NCI-H446 (cell line): Measurements from ENCODE around the gene COL9A3.
A peak's percentile ranks its signal among the peaks of the same experiment; 100 is the strongest.

Source experiments
- DNase-seq, 2 experiments: peaks; one replicate each; lab custom pipeline; 2025; lab: John Stamatoyannopoulos, UW

COL9A3 gene

GRCh38 chr20:62856931-62857619 lies 40.2 kb downstream of the COL9A3 start:
- no peak for DNase-seq

DNA sequence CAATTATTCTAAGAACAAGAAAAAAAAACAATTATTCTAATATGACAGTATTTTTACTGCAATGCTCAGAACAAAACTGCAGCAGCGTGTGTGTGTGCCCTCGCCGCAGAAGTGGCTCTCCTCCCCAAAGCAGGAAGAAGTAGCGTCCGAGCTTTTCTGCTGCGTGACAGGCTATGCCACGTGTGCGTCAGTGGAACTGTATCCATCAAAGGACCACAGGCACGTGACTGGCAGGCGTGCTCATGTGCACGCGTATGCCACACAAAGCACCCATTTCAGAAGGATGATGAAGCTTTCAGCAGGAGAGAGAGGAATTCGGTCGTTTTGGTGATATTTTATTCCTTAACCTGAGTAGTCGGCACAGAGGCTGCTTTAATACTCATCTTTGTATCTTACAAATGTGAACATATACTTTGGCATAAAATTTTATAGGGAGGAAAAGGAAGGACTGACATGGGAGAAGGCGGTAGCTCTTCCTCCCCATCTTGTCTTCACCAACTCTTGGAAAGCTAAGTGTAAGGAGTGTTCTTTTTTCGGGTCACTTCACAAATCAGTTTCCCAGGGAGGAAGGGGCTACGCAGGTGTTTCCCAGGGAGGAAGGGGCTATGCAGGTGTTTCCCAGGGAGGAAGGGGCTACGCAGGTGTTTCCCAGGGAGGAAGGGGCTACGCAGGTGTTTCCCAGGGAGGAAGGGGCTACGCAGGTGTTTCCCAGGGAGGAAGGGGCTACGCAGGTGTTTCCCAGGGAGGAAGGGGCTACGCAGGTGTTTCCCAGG lies 41.4 kb downstream of the COL9A3 start:
- no peak for DNase-seq

- DNase-seq = no peak
These were observed 42.9 kb downstream of the COL9A3 start for GRCh38 chr20:62859721-62860120.

- no peak for DNase-seq
These were observed 43.6 kb downstream of the COL9A3 start for GRCh38 chr20:62860391-62860923.

GRCh38 chr20:62860924-62861691 lies 44.3 kb downstream of the COL9A3 start:
- no peak for DNase-seq

DNA sequence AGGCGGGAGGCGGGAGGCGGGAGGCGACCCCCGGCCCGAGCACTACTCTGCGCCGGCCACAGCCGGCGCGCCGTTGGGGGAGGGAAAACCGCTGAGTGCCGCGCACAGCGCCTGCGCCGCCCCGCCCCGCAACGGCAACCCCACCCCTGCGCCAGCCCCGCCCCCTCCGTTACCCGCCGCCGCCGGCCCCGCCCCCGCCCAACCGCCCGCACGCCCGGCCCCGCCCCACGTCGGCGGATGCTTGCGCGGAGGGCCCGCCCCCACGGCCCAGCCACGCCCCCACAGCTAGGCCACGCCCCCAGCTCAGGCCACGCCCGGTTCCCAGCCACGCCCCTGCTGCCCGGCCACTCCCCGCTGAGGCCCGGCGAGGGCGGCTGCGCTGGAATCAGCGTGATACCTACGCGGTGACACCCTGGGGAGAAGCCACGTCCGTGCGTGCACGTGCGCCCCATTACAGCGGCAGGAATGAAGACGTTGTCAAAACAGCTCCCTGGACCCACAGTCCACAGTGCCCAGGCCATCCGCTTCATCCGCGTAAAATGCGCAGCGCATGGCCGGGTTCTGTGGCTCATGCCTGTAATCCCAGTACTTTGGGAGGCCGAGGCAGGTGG lies 45.0 kb downstream of the COL9A3 start, which contains the start of gene TCFL5:
TCFL5 (minus strand) TSS at position 97 of the 611 bp plus-strand sequence. CDS start 152 bp downstream, outside the sequence.
- peak; percentile 25 to 86 for DNase-seq

GRCh38 chr20:62864207-62864606 lies 47.4 kb downstream of the COL9A3 start:
- DNase-seq = no peak

DNA sequence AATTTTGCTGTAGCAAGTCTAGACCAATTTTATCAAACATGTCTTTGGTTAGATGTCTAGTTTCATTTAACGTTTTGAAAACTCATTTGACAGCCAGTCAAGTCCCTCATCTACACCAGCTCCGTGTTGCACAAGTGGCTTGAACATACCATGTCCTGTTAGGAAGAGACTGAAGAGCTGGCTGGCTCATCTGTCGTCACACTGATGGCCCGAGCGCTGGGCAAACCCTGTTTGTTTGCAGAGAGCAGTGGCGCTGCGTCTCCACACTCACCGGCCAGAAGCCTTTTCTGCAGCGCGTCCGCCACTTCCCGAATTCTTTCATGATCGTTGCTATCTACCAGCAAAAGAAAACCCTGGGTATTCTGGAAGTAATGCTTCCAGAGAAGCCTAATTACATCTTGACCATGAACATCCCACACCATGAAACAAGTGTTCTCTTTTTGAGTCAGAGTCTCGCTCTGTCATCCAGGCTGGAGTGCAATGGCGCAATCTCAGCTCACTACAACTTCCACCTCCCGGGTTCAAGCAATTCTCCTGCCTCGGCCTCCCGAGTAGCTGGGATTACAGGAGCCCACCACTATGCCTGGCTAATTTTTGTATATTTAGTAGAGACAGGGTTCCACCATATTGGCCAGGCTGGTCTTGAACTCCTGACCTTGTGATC lies 55.5 kb downstream of the COL9A3 start:
- no peak for DNase-seq

DNA sequence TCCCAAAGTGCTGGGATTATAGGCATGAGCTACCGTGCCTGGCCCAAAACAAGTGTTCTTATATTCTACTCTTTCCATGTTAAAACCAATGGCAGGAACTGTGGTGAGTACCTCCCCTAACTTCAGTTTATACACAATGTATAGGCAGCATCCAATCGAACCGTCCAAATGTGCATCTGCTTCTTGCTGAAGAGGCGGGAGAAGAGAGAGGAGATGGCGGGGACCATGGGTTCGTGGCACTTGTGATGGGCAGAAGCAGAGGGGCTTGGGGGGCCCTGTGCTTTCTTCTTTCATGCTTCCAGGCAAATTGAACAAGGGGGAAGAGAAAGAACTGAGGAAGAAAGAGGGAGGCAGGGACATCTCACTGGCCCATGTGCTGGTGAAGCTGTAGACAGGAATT lies 56.0 kb downstream of the COL9A3 start:
- no peak for DNase-seq

- no peak for DNase-seq
These were observed 56.4 kb downstream of the COL9A3 start for GRCh38 chr20:62873280-62873679.

DNA sequence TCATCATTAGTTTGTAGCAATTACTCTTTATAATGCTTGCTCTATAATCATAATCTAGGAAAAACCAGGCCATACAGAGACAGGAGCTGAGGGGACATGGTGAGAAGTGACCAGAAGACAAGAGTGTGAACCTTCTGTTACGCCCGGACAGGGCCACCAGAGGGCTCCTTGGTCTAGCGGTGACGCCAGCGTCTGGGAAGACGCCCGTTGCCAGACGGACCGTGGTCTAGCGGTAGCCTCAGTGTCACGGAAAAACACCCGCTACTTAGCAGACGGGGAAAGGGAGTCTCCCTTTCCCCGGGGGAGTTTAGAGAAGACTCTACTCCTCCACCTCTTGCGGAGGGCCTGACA lies 56.8 kb downstream of the COL9A3 start:
- peak in 1 of 2 experiments; percentile 21 for DNase-seq

GRCh38 chr20:62874964-62875344 lies 58.1 kb downstream of the COL9A3 start:
- no peak for DNase-seq

DNA sequence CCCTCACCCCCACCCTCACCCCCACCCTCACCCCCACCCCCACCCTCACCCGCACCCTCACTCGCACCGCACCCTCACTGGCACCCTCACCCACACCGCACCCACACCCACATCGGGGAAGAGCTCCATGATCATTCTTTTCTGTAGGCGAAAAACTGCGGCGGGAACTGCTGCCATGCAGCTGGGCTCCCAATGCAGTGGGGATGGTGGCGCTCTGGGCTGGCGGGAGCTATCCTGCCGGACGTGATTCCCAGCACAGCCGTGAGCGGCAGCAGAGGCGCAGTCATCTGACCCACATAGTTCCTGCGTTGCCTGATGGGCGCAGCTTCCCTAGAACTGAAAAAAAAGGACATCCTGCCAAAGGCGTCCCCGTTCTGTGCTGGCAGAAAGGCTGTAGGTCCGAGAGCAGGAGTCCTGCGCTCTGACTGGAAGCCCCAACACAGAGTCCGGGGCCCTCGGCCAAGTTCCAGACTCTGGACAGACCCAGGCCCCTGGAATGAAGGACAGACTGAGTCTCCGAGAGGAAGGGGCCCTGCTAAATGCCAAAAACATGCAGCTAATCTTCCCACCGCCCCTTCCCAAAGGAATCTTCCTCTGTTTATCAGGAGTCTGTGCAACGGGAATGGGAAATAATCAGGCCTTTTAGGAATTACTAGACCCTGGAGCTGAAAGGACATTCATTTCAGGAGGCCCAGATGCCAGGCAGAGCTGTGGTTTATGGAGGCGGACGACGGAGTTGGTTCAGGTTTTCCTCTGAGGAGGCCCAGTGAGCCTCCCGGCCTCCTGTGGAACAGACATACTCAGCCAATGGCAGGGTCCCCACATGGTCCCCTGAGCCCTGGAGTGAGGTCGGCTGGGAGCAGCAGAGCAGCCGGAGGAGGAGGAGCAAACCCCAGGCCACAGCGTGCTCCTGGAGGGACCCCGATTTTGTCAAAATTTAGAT lies 58.8 kb downstream of the COL9A3 start:
- DNase-seq = peak; percentile 65 to 69

- DNase-seq = no peak
These were observed 59.7 kb downstream of the COL9A3 start for GRCh38 chr20:62876501-62876901.

DNA sequence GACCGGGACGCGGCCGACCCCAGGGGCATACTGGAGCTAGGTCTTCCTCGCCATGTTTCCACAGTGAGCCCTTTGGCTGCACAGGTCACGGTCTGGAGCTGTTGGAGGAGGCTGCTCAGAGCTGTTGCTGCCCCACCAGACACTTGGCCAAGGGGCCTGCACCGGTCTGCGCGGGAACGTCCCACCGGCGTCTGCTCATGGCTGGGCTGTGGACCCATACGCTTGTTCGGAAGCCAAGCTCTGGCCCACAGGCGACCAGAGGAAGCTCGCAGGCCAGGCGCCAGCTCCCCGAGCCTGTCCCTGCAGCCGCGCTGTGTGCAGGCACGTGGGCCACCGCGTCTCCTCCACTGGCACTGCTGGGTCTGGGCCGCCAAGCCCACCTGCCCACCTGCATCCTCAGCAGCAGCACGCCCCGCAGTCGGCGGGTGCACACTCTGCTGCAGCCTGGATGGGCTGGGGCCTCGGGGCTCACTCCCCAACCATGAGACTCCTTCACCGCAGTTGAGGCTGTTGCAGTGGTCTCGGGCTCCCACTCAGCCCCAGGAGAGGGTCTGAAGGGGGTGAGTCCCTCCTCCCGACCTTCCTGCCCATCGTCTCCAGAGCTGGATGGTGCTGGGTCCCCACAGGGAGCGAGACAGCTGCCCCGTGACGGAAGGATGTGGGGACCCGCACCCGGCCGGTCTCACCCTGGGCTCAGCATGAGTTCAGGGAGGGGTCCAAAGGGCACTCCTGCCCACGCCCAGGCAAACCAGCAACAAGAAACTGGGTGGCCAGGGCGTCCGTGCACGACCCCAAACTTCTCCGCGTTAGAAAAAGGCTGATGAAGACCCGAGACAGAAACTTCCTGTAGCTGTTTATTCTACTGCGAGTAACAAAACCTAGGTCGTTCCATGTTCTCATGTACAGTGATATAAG lies 60.3 kb downstream of the COL9A3 start:
- no peak for DNase-seq

DNA sequence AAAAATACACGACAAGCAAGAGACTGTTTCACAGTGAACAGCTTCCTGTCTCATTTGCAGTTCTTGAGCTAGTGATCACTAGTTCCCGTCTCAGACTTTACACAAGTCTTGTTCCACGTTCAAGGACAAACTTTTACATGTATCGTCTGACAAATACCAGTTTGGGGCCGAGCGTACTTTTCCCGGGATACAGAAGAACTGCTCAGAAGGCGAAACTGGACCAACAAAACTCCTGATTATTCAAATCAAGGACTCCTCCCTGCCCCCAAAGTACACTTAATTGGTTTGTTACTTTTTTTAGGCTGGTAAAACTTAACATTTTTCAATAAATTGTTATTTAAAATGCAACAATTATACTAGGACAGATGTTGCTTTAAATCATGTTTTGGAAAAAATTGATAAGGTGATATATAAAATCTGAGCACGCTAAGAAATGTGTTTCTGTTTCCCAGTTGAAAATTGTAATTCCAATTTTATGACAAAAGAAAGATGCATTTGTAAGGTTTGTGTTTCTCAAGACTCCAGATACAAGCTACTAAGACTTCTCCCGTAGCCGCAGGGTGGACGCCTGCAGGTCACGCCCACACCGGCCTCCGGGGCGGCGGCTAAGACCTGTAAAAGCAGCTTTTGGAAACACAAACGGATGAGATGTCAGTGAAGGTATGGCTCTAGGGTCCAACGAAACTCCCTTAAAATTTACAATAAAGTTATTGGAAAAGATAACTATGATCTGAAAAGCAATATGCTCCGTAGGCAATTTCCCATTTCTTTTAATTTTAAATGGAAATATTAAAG lies 61.6 kb downstream of the COL9A3 start:
- DNase-seq = no peak

DNA sequence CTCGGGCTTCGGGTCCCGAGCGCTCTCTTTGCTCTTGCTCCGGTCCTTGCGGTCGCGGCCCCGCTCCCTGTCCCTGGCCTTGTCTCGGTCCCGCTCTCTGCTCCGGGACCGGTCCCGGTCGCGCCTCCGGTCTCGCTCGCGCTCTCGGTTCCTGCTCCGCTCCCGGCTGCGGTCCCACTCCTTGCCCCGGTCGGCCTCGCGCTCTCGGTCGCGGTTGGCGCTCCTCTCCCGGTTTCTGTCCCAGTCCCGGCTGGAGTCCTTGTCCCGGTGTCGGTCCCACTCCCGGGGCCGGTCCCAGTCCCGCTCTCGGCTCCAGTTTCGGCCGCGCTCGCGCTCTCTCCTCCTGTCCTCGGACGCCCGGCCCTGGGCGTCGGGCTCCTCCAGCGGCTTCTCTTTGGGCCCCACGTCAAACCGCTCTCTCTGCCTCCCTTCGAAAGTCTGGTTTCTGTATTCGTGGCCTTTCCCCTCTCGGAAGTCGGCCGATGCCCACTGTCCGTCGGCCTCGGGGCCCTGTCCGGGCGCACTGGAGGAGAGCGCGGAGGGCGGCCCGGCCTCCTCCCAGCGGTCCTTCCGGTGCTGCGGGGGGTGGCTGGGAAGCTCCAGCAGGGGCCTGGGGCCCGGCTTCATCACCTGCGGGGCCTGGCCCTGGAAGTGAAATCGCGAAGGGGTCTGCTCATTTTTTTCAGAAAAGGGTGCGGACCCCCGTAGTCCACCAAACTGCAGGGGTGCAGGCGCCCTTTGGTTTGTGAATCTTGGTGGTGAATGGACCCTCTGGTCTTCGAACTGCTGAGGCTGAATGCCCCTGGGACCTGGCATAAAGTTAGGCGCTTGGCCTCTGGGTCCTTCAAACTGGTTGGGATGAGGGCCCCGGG lies 62.7 kb downstream of the COL9A3 start:
- no peak for DNase-seq
